Esophagus squamous epithelium (tissue), 5 donors: Measurements from ENCODE around the gene RPSA. TPM values are rescaled to one million over a fixed set of nuclear protein-coding genes. Genes with fewer than 3 reads are reported as not detected.
"Not testable (repeated sequence)": the region's sequence is repeated elsewhere in the genome, so short reads cannot be mapped to it uniquely, and the experiment has no call there.

Experiments
- DNase-seq: peaks from one replicate; lab custom pipeline; 2025; lab: John Stamatoyannopoulos, UW
- H3K27ac ChIP-seq, 4 donors: fragments of 200-600 bp; sonication (generic); one replicate each; pipeline ENCODE4 v1.5.1; 2016 to 2019; ENCODE audit warnings: mild to moderate bottlenecking in 1 of 4
- H3K27me3 ChIP-seq, 4 donors: fragments of 200-600 bp; sonication (generic); 1 replicate in 3 of 4; 2 replicates in 1 of 4; pipeline versions ENCODE4 v1.5.1 to v1.6.0; 2017 to 2021; ENCODE audit warnings: antibody characterized with exemption in 1 of 4
- H3K36me3 ChIP-seq, 3 donors: fragments of 200-600 bp; sonication (generic); one replicate each; pipeline ENCODE4 v1.5.1; 2016 to 2019
- H3K4me1 ChIP-seq, 3 donors: fragments of 200-600 bp; sonication (generic); one replicate each; pipeline ENCODE4 v1.5.1; 2017 to 2019
- H3K4me3 ChIP-seq, 4 donors: fragments of 200-600 bp; sonication (generic); 1 replicate in 3 of 4; 2 replicates in 1 of 4; pipeline ENCODE4 v1.5.1; 2016 to 2019; ENCODE audit warnings: mild to moderate bottlenecking in 2 of 4, moderate library complexity in 1 of 4
- H3K9me3 ChIP-seq, 3 donors: fragments of 200-600 bp; sonication (generic); one replicate each; pipeline ENCODE4 v1.5.1; 2016 to 2019
- CTCF ChIP-seq, 6 experiments: fragments of 450-650 bp in 4 of 6; fragments of 200-600 bp in 2 of 6; sonication (generic) in 2 of 6; IDR thresholded peaks; one replicate each; pipeline ENCODE4 v1.5.1; 2016 to 2019; ENCODE audit warnings: antibody characterized with exemption in 6 of 6, mild to moderate bottlenecking in 4 of 6, moderate library complexity in 4 of 6
- POLR2A ChIP-seq, 4 donors: fragments of 450-650 bp; IDR thresholded peaks; one replicate each; pipeline ENCODE4 v1.6.1; 2017; ENCODE audit warnings: antibody characterized with exemption in 4 of 4, mild to moderate bottlenecking in 4 of 4, moderate library complexity in 3 of 4
- WGBS, 2 donors: methylation state at CpG; one replicate each; pipeline ENCODE4 v1.1.5; 2018; 5-methylcytosine and 5-hydroxymethylcytosine counted together
- intact Hi-C: fragments of 100-400 bp; cut with DNase I; formaldehyde crosslinking; loops from one replicate; pipeline ENCODE4 v1.15.0; 2022
- total RNA-seq, 4 donors: library from RNA; depleted of rRNA; stranded (reverse); fragments of >200 nt; gene quantifications; one replicate each; pipeline ENCODE4 v1.1.0, GENCODE V29; 2016
- donor health status: DM: yes; HTN: yes; CAD: no.

RPSA gene
- total RNA-seq, 4 donors from 2014 or later: 868 to 1,955 (median 1,497) TPM

GRCh38 chr3:39447637-39448483 is 41.3 kb downstream of the RPSA start:
- intact Hi-C loops: no loop called here
- TF ChIP-seq CTCF (IDR thresholded peaks at IDR 0.05) (peak; percentile 69 to 86 (median 76)), POLR2A (IDR thresholded peaks at IDR 0.05) (no peak)
- peak; percentile 4 for DNase-seq
- WGBS, 2 donors: 23 to 24% methylated on average over 13 of the region's 13 CpGs
- Histone ChIP-seq H3K36me3 (no peaks in the 10 kb centered on the region), H3K4me3 (no peak overlapping the region), H3K27ac (no peak overlapping the region), H3K9me3 (no peaks in the 10 kb centered on the region), H3K27me3 (peaks cover 0 to 4% (median 0%) of the 10 kb centered on the region in 4 donors), H3K4me1 (no peaks in the 10 kb centered on the region)

- no peak for DNase-seq
- Histone ChIP-seq H3K27ac (no peak overlapping the region), H3K4me1 (no peaks in the 10 kb centered on the region), H3K9me3 (no peaks in the 10 kb centered on the region), H3K36me3 (no peaks in the 10 kb centered on the region), H3K27me3 (peaks cover 0 to 4% (median 0%) of the 10 kb centered on the region in 4 donors), H3K4me3 (no peak overlapping the region)
- TF ChIP-seq CTCF (IDR thresholded peaks at IDR 0.05): no peak
- no peak for TF ChIP-seq POLR2A (IDR thresholded peaks at IDR 0.05)
- 58 to 78% methylated on average over 10 of the region's 10 CpGs for WGBS, 2 donors
- intact Hi-C loops: no loop called here
Observed at GRCh38 chr3:39448506-39449233, 42.1 kb downstream of the RPSA start.

- TF ChIP-seq CTCF (IDR thresholded peaks at IDR 0.05) (no peak), POLR2A (IDR thresholded peaks at IDR 0.05) (no peak)
- intact Hi-C loops: no loop called here
Observed at GRCh38 chr3:39449796-39450195, 43.3 kb downstream of the RPSA start.

GRCh38 chr3:39453134-39453533 is 46.6 kb downstream of the RPSA start:
- Histone ChIP-seq H3K4me3 (no peak overlapping the region), H3K27ac (no peak overlapping the region), H3K27me3 (peaks cover 0 to 19% (median 0%) of the 10 kb centered on the region in 4 donors), H3K36me3 (no peaks in the 10 kb centered on the region), H3K9me3 (no peaks in the 10 kb centered on the region), H3K4me1 (no peaks in the 10 kb centered on the region)
- WGBS, 2 donors: 20 to 36% methylated on average over 1 of the region's 1 CpG
- DNase-seq: no peak
- TF ChIP-seq CTCF (IDR thresholded peaks at IDR 0.05): no peak
- no peak for TF ChIP-seq POLR2A (IDR thresholded peaks at IDR 0.05)
- intact Hi-C loops: no loop called here

More at GRCh38 chr3:39449796-39450195, 43.3 kb downstream of the RPSA start:
- no peaks in the 10 kb centered on the region for H3K9me3 ChIP-seq
- H3K36me3 ChIP-seq: no peaks in the 10 kb centered on the region
- H3K27ac ChIP-seq: no peak overlapping the region
- no peak for DNase-seq
- WGBS, 2 donors: 65 to 94% methylated on average over 3 of the region's 3 CpGs
- no peak overlapping the region for H3K4me3 ChIP-seq
- H3K27me3 ChIP-seq: no peaks in the 10 kb centered on the region
- H3K4me1 ChIP-seq: no peaks in the 10 kb centered on the region

- H3K9me3 ChIP-seq, H3K27ac ChIP-seq, intact Hi-C loops, H3K36me3 ChIP-seq, H3K4me3 ChIP-seq, H3K4me1 ChIP-seq, DNase-seq: not testable (repeated sequence)
- WGBS, 2 donors: 66 to 78% methylated on average over 7 of the region's 7 CpGs
- H3K27me3 ChIP-seq: peaks cover 0 to 19% (median 0%) of the 10 kb centered on the region in 4 donors
Observed at GRCh38 chr3:39453872-39454271, 47.4 kb downstream of the RPSA start.
